ENCODE results near the gene MDN1. TPM values are rescaled to one million over a fixed set of nuclear protein-coding genes. Genes with fewer than 3 reads are reported as not detected.
A peak's percentile ranks its signal among the peaks of the same experiment; 100 is the strongest.

MDN1 gene
- total RNA-seq, 1 donor = 21.4 TPM

GRCh38 chr6:89657445-89658158, 162.0 kb downstream of the MDN1 start:
- Histone ChIP-seq H2AFZ (ENCODE audit: low read length) (no peak overlapping the region), H3K36me3 (ENCODE audit: insufficient read depth, low read length) (peaks cover 67% of the 10 kb centered on the region)

GRCh38 chr6:89655122-89655521, 164.5 kb downstream of the MDN1 start:
- H3K9me3 ChIP-seq (ENCODE audit: low read depth, low read length) = no peaks in the 10 kb centered on the region
- H3K4me1 ChIP-seq (ENCODE audit: insufficient read depth, low read length) = no peaks in the 10 kb centered on the region
- H2AFZ ChIP-seq (ENCODE audit: low read length) = no peak overlapping the region
- no peak overlapping the region for H3K4me3 ChIP-seq (ENCODE audit: insufficient read depth, low read length)
- peaks cover 63% of the 10 kb centered on the region for H3K36me3 ChIP-seq (ENCODE audit: insufficient read depth, low read length)
- H3K79me2 ChIP-seq (ENCODE audit: insufficient read depth, low read length) = no peaks in the 10 kb centered on the region
- no peak overlapping the region for H3K4me2 ChIP-seq (ENCODE audit: insufficient read depth, low read length)
- H3K27ac ChIP-seq (ENCODE audit: low read depth, low read length) = no peak overlapping the region
- H3K27me3 ChIP-seq (ENCODE audit: insufficient read depth, low read length) = no peaks in the 10 kb centered on the region
- peak; percentile 37 for DNase-seq (ENCODE audit: insufficient read length, low spot score, missing footprints)
- no peaks in the 10 kb centered on the region for H4K20me1 ChIP-seq (ENCODE audit: insufficient read depth, low read length)
- no peak for TF ChIP-seq CTCF (IDR thresholded peaks at IDR 0.05; ENCODE audit: extremely low read depth, low read depth, low read length)

More at GRCh38 chr6:89657445-89658158, 162.0 kb downstream of the MDN1 start:
- no peaks in the 10 kb centered on the region for H3K27me3 ChIP-seq (ENCODE audit: insufficient read depth, low read length)
- H3K4me2 ChIP-seq (ENCODE audit: insufficient read depth, low read length) = no peak overlapping the region
- H4K20me1 ChIP-seq (ENCODE audit: insufficient read depth, low read length) = no peaks in the 10 kb centered on the region
- H3K9me3 ChIP-seq (ENCODE audit: low read depth, low read length) = no peaks in the 10 kb centered on the region
- no peak for DNase-seq (ENCODE audit: insufficient read length, low spot score, missing footprints)
- no peaks in the 10 kb centered on the region for H3K79me2 ChIP-seq (ENCODE audit: insufficient read depth, low read length)
- no peak for TF ChIP-seq CTCF (IDR thresholded peaks at IDR 0.05; ENCODE audit: extremely low read depth, low read depth, low read length)
- H3K4me1 ChIP-seq (ENCODE audit: insufficient read depth, low read length) = no peaks in the 10 kb centered on the region
- H3K4me3 ChIP-seq (ENCODE audit: insufficient read depth, low read length) = no peak overlapping the region
- no peak overlapping the region for H3K27ac ChIP-seq (ENCODE audit: low read depth, low read length)

DNA sequence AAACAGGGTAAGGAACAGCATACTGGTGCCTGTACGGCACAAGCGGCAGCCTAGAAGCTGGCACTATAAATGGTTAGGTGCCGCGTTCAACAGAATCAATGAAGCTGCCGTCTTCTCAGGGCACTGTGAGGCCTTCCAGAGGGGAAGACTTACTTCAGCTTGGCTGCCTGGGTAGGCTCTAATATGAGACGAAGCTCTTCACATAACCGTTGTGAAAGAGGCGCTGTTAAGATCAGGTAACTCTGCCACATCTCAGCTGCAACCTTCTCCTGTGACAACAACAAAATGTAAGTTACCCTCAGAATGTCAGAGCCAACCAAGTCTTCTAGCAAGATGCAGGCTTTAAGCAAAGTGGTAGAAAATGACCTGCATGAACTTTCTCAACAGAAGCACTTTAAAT, 169.0 kb downstream of the MDN1 start:
- TF ChIP-seq CTCF (IDR thresholded peaks at IDR 0.05; ENCODE audit: extremely low read depth, low read depth, low read length) = no peak
- no peaks in the 10 kb centered on the region for H3K79me2 ChIP-seq (ENCODE audit: insufficient read depth, low read length)
- no peak overlapping the region for H3K4me3 ChIP-seq (ENCODE audit: insufficient read depth, low read length)
- H2AFZ ChIP-seq (ENCODE audit: low read length) = no peak overlapping the region
- H3K9me3 ChIP-seq (ENCODE audit: low read depth, low read length) = no peaks in the 10 kb centered on the region
- no peaks in the 10 kb centered on the region for H4K20me1 ChIP-seq (ENCODE audit: insufficient read depth, low read length)
- H3K36me3 ChIP-seq (ENCODE audit: insufficient read depth, low read length) = peaks cover 49% of the 10 kb centered on the region
- no peak for DNase-seq (ENCODE audit: insufficient read length, low spot score, missing footprints)
- H3K4me1 ChIP-seq (ENCODE audit: insufficient read depth, low read length) = no peaks in the 10 kb centered on the region
- no peak overlapping the region for H3K4me2 ChIP-seq (ENCODE audit: insufficient read depth, low read length)
- H3K27me3 ChIP-seq (ENCODE audit: insufficient read depth, low read length) = no peaks in the 10 kb centered on the region
- H3K27ac ChIP-seq (ENCODE audit: low read depth, low read length) = no peak overlapping the region

- no peaks in the 10 kb centered on the region for H3K79me2 ChIP-seq (ENCODE audit: insufficient read depth, low read length)
- DNase-seq (ENCODE audit: insufficient read length, low spot score, missing footprints) = no peak
- no peaks in the 10 kb centered on the region for H4K20me1 ChIP-seq (ENCODE audit: insufficient read depth, low read length)
- no peak overlapping the region for H3K4me2 ChIP-seq (ENCODE audit: insufficient read depth, low read length)
- H3K4me3 ChIP-seq (ENCODE audit: insufficient read depth, low read length) = no peak overlapping the region
- TF ChIP-seq CTCF (IDR thresholded peaks at IDR 0.05; ENCODE audit: extremely low read depth, low read depth, low read length) = no peak
- no peaks in the 10 kb centered on the region for H3K9me3 ChIP-seq (ENCODE audit: low read depth, low read length)
- no peaks in the 10 kb centered on the region for H3K27me3 ChIP-seq (ENCODE audit: insufficient read depth, low read length)
- H3K27ac ChIP-seq (ENCODE audit: low read depth, low read length) = no peak overlapping the region
- no peak overlapping the region for H2AFZ ChIP-seq (ENCODE audit: low read length)
- peaks cover 45% of the 10 kb centered on the region for H3K36me3 ChIP-seq (ENCODE audit: insufficient read depth, low read length)
- no peaks in the 10 kb centered on the region for H3K4me1 ChIP-seq (ENCODE audit: insufficient read depth, low read length)
Observed at GRCh38 chr6:89649682-89650081, 169.9 kb downstream of the MDN1 start.

Data from osteoblast (primary cell).